ENCODE measurements around the gene ZNF700.

DNA sequence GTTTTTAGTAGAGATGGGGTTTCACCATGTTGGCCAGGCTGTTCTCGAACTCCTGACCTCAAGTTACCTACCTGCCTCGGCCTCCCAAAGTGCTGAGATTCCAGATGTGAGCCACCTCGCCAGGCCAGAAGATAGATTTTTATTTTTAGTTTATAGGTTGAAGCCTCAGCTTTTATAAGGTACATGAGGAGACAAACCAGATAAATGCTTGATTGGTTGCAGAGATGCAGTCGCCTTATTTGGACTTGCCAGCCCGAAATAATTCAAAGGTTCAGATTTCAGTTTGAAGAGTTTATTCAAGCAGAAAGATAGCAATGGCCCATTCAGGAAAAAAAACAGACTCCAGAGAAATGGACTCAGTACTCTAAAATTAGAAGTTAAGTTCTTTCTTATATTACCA, 34.3 kb upstream of the ZNF700 start:
- TF ChIP-seq CTCF (IDR thresholded peaks at IDR 0.05; ENCODE audit: low read depth, low read length, poor library complexity, severe bottlenecking) (no peak), EZH2phosphoT487 (IDR thresholded peaks at IDR 0.05; ENCODE audit: borderline replicate concordance, low read length) (no peak)
